NCI-H2196 (cell line): Measurements from ENCODE around the gene LMF1.

Experiments used
- DNase-seq: peaks from one replicate; lab custom pipeline; 2025; ENCODE audit not compliant: unreplicated experiment; lab: John Stamatoyannopoulos, UW

Gene LMF1

DNA sequence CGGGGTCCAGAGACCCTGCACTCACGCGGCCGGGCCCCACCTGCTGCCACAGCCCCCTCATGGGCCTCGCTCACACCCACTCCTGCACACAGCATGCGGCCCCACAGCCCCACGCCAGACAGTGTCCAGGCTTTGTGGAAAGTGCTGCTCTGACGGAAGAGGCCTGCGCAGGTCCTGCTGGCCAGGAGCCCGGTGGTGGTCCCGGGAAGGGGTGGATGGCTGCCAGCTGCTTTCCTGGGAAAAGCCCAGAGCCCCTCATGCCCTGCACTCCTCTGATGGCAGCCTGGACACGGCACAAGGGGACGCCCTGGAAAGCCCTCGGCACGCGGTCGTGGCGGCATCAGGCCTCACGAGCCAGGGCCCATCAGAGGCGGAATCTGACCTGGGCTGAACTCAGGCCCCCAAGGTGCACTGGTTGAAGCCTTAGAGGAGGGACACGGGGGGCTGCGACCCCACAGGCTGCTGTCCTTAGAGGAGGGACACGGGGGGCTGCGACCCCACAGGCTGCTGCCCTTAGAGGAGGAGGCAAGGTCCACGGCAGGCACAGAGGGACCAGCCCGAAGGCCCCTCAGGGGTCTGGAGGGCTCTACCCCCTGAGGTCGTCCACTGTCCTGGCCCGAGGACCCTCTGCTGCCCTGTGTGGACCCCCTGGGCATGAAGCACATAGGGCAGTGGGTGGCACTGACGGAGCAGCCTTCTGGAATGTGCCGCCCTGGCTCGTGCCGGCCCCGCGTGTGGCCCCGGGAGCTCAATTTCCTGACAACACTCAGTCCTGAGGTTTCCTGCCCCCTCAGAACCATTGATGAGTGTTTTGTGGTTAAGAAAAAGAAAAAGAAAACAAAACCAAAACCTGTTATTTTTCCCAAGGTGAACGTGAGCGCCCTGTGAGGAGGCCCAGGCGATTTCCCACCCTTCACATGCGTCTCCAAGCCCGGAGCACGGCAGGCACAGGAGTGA is 32.9 kb upstream of the LMF1 start:
- no peak for DNase-seq

DNA sequence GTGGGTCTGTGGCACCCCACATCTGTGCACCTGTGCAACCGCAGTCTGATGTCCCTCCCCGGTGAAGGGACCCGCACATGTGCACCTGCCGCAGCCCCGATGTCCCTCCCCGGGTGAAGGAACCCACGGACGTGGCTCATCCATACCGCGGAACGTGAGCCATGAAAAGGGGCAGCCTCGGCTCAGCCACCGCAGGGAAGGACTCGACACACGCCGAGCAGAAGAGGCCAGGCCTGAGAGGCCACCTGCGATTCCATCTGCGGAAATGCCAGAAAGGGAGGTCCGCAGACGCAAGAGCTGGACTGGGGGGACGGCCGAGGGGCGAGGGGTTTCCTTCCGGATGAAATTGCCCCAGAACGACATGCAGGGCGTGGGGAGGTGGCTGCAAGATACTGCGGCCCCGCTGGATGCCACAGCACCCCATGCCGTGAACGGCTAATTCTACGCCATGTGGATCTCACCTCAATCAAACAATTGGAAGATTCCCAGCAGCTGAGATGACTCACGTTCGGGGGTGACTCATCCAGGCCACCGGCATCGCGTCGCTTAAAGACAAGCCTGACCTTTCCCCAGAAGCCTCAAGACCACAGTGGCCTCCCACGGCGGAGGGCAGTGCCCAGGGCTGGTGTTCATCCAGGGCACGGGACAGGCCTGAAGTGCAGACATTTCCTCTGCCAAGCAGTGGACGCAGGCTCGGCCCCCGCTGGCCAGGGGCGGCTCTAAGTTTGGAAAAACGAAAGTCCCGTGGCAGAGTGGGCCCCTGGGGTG is 31.8 kb upstream of the LMF1 start:
- peak; percentile 66 for DNase-seq

DNA sequence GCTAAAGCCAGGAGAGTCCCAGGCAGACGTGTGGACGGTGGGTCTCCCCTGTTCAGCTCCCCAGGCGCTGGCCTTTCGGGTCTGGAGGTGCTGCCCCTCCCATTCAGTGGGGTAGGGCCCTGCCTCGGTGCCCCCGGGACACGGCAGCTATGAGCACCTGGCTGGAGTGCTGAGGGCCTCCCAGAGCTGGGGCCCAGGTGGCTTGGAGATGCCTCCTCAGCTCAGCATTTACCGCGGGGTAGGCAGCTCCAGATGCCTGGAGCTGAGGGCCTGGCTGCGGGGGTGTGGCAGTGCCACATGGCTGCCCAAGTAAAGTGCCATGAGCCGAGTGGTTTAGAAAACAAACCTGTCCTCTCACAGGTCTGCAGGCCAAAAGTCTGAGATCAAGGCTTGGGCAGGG is 30.3 kb upstream of the LMF1 start:
- DNase-seq: no peak

DNA sequence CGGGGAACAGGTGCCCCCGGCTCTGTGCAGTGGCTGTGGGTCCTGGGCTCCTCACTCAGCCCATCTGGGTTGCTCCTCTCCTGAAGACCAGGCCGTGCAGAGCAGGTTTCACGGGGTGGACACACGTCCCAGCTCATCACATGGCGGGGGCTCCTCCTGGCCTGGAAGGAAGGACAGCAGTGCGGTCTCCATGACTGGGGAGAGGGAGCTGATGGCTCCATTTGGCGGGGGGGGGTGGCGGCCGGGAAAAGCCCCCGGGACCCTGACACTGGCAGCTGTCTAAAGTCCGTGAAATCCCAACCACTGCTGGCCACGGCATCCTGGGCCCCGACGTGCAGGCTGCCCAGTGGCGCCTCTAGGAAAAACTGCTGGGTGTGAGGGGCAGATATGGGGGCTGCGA is 29.8 kb upstream of the LMF1 start:
- no peak for DNase-seq

DNA sequence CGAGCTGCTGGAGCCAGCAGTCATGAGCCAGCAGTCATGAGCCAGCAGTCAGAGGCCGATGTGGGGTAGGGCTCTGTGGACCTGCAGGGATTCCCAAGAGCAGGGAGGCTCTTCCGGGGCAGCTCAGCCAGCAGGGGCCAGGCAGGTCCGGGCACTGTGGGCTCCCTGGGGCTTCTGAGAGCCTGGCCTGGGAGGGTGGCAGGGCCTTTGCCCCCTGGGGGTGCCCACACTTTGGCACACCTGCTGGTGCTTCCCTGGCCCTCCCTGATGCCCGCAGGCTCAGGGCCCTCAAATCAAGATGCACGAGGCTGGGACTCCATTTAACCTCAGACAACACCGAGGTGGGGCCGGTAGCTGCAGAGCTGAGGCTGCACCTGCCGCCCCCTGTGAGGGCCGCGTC is 28.9 kb upstream of the LMF1 start:
- DNase-seq: no peak

DNA sequence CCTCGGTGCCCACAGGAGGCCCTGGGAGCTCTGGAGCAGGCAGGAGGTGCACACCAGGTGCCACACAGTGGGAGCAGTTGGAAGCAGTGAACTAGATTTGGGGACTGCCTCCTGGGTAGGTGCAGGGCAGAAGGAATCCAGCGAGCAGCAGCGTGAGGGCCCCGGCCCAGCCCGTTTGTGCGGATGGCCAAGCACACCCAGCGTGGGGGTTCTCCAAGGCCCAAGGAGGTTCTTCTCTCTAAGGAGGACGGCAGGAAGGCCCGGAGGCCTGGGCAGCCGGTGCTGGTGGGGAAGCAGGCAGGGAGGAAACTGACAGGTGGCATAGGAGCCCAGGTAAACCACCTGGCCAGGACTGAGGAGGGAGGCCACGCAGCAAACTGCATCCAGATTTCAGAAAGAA is 27.8 kb upstream of the LMF1 start:
- no peak for DNase-seq

DNA sequence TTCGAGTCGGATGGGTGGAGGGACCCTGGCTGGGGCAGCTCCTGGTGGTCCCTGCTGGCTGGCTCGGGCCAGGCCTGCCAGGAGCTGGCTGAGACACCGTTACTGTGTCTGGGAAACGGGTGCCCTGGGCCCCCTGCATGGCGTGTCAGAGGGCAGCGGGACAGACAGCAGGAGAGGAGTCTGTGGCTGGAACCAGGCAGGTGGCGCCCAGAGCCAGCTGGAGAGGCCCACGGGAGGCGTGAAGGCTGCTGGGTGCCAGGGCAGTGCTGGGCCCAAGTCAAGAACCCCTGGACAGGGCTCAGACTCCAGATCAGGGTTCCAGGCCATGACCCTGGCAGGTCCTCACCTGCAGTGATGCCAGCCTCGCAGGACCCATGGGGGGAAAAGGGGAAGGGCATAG is 27.4 kb upstream of the LMF1 start:
- DNase-seq: no peak

DNA sequence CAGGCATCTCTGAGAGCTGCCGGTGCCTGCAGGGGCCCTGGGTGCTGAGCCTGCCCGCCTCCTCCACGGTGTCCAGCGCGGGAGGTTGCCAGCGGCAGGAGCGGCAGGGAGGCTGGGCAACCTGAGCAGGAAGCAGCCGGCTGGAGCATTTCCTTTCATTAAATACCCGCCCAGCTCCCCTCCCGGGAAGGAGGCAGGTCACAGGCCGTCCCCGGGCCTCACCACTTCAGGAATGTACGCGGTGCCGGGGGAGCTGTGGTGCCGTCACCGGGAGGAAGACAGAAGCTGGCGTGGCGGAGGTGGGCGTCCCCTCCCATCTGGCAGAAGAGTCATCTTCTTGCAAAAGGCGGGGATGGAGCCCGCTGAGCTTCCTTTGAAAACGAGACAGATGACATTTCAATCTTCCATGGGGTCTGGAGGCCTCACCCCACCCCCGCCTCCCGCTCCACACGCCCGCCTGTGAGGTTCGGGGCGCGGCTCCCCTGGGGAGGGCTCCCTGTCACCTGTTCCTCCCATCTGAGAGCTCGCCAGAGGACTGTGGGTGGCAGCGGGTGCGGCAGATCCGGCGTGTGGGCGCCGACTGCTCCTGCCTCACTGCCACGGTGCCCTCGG is 26.8 kb upstream of the LMF1 start:
- DNase-seq: peak; percentile 44

DNA sequence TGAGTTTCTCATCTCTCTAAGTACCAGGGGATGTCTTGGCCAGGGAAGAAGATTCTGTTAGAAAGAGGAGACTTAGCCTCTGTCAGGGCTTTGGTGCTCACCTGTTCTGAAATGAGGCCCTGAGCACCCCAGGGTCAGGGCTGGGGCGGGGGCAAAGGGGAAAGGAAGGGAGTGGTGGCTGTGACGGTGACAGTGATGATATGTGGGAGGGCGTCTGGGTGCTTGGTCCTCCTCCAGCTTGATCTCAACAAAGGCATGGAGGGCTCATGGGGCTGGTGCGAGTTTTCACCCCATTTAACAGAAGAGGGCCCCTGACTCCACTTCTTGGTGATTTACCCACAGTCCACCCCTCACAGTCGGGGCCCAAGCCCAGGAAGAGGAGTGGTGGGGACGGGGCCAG is 25.9 kb upstream of the LMF1 start:
- no peak for DNase-seq

DNA sequence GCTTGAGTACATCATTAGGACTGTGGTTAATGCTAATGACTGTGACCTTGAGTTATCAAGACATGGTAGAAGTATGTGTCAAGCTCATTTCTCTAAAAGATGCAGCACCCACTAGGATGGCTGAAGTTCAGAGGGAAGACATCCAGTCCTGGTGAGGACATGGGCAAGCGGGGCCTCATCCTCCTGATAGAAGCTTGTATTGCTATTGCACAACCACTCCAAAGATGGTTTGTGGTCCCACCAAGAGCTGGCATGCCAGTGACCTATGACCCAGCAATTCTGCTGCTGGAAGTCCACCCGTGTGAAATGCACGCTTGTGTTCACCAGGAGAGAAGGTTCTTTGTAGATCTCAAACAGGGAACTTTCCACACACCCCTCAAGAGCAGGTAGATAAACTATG is 25.0 kb upstream of the LMF1 start:
- DNase-seq: no peak

DNA sequence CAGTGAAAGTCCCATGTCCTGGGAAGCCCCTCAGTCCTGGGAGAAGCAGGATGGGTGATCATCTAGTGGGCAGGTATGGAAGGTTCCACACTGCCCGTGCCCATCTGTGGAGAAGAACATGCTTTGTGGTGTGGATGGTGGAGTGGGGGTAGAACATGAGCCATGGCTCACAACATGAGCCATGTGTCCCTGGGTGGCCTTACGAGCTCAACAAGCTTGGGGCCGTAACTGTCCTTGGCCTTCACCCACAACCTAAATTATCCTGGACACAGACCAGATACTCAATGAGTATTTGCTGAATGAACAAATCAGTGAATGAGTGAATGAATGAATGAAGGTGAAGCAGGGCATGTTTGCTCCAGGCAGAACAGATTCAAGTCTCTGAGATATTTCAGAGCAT is 24.3 kb upstream of the LMF1 start:
- DNase-seq: peak; percentile 14

DNA sequence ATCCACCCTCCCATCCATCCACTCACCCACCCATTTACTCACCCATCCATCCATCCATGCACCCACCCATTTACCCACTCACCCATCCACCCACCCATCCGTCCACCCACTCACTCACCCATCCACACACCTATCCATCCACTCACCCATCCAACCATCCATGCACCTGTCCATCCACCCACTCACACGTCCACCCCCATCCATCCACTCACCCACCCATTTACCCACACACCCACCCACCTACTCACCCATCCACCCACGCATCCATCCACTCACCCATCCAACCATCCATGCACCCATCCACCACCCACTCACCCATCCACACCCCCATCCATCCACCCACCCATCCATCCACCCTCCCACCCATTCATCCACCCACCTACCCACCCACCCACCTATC is 22.9 kb upstream of the LMF1 start:
- no peak for DNase-seq

DNA sequence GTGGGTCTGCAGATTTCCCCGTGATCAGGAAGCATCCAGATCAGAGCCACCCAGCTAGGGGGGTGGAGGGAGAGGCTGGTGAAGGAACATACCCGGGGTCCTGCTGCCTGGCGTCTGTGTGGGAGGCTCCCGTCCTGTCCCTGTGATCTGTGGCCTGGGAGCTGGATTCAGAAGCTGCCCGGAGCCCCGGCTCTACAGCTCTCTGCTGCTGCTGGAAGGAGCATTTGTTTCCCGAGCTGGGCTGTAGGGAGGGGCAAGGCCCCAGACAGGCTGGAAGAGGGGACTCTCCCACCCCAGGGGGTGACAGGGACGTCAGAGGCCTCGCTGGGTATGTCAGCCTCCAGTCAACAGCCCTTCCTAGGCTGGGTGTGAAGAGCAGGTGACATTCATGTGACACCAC is 21.0 kb upstream of the LMF1 start:
- DNase-seq: no peak

DNA sequence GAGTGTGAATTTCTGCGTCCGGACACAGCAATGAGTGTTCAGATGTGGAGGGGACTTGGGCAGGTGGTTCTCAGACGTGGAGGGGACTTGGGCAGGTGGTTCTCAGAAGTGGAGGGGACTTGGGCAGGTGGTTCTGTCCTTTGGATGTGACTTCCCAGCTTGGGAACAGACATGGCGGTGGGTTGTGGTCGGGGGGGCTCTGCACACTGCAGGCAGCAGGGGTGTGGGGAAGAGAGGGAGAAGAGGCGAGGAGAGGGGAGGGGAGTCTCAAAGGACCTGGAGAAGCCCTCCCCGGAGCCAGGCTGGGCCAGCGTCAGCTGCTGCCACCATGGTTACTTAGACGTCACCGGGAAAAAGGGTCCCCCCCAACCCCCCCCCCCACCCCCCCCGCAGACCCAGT is 20.6 kb upstream of the LMF1 start:
- DNase-seq: no peak

DNA sequence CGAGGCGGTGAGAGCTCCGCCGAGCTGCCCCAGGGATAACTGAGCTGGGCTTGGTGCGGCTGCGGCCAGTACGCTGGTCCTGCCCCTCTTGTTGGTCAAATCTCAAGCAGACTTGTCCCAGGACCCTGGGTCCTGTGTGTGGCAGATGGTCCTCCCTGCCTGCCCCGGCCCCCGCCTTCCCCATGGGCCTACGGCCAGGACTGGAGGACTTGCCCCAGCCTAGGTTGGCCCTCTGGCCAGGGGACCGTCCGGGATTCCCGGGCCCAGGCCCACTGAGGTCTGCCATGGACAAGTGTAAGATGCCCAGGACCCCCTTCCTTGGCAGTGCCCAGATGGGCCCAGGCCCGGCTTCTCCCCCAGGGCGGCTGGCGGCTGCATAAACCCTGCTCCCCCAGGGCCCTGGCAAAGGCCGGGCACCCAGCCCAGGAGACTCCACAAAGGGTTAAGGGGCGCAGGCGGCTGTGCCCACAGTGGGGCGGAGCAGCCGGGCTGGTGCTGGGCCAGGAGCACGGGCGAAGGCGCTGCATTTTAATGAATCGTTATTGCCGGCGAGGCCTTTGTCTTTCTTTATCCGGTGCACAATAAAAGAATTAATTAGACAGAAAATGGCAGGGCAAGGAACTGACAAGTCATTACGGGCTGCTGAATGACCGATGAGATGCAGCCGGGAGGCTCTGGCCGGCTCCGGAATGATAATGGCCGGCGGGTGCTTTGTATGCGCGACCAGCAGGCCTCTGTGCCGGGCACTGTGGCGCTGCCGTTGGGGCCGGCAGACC is 19.9 kb upstream of the LMF1 start:
- no peak for DNase-seq

DNA sequence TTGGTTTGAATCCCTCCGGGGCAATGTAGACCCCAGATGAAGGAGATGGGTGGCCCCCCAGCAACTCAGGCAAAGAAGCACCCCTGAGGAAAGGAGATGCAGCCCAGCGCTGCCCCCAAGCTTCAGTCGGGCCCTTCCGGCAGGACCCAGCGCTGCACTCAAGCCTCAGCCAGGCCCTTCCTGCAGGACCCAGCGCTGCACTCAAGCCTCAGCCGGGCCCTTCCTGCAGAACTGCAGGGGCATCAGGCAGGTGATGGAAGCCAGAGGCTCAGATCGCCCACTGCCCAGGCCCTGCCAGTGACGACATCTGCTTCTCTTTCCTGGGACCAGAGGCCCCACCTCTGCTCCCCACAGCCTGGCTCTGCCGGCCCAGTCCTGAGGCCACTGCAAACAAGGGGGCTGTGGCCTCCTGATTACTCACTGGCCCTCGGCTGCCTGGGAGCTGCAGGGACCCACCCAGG is 18.6 kb upstream of the LMF1 start:
- DNase-seq: no peak

DNA sequence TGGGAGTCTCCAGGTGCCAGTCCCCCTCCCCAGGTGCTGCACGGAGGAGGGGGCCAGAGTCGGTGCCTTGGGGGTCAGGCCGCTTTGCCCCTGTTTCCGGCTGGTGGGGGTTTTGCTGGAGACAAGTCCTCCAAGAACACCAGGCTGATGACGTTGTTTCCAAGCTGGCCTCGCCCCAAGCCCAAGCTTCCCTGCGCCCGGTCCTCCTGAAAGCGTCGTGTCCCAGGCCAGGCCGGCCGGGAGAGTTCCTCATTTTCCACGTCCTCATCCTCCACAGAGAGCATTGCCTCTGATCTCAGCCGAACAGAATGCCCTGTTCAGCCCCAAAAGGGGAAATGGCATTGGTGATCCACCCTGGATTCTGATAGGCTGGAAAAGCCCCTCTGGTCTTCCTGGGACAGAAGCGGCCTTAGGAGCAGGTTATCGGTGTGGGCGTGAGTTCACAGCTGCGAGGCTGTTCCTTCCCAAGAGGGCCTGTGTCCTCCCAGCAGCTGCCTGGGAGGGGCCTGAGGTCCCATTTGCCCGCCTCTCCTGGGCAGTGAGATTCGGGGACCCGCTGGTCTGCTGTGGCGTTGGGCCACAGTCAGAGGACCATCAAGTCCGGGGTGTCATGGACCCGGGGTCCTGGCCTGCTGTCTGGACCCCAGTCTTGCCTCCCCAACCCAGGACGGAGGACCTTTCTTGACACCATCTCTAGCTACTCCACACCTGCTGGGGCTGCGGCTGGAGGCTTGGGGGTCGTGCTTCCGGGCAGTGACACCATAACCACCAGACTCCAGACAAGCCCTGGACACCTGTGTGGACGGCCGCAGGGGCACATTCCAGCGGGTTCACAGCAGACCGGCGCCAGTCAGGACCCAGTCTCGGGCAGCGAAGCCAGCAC is 17.9 kb upstream of the LMF1 start:
- DNase-seq: no peak

DNA sequence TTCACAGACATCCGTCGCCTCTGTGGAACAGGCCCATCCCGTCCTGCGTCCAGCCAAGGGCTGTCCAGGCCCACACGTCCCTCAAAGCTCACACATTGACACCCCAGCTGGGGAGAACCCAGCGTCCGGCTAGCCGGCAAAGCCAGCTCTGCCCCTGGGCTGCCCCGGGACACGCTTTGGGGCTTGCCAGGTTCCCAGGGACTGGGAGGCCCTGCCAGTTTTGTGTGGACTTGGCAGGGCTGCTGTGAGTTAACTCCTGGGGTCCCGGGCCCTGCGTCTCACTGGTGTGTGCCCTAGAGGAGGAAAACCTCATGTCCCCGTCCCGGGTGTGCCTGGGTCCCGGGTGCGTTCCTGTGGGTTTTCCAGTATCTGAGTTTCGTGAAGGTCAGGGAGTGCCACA is 17.1 kb upstream of the LMF1 start:
- DNase-seq: no peak

DNA sequence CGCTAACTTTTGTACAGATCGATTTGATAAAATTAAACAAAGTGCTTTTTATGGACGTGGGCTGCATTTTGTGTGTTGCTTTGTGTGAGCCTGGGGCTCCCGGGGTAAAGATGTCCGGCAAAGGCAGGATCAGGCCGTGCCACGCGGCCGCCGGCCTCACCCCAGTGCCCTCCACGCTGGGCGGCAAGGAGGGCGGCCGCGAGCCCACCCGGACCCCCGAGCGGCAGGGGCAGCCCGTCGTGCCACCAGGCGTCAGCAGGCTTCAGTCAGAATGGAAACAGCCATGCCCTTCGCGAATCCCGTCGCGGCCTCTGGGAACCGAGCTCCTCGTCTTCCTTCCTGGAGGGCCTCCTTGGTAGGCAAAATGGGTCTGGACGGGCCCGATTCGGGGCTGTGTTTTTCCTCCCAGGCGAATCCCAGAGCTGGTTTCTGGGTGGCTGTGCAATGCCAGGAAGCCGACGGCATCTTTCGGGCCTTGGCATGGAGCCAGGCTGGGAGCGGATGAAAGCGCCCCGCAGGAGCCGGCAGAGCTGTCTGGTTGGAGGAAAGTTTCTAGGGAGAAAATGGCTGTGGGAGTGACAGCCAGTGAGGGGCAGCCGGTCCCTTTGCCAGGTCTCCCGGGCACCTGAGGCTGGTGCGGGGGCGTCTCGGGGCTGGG is 16.3 kb upstream of the LMF1 start:
- no peak for DNase-seq

DNA sequence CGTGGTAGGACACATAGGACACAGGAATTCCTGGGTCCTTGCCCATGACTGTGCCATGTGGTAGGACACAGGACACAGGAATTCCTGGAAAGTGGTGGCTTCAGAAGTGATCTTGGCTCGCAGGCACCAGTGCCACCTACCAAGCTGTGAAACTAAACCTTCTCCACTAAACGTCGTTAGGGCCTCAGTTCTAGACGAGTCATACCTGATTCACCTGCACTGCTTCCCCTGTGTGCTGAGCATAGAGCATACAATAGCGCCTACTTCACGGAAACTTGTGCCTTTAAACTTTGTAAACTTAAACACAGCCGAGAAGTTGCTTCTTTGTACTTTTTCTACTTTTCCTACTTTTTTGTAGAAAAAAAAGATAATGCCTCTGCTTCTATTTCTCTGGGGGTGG is 15.6 kb upstream of the LMF1 start:
- no peak for DNase-seq
